Erythroblast (primary cell): ENCODE results near the gene GRXCR2.

Experiments used
- GATA1 ChIP-seq: IDR thresholded peaks from 2 replicates; pipeline ENCODE4 v1.6.1; 2011; ENCODE audit warnings: low read depth, mild to moderate bottlenecking, control low read depth, low read length, moderate library complexity
- POLR2A ChIP-seq: IDR thresholded peaks from 2 replicates; pipeline ENCODE4 v1.6.1; 2011; ENCODE audit warnings: mild to moderate bottlenecking, low read length

DNA sequence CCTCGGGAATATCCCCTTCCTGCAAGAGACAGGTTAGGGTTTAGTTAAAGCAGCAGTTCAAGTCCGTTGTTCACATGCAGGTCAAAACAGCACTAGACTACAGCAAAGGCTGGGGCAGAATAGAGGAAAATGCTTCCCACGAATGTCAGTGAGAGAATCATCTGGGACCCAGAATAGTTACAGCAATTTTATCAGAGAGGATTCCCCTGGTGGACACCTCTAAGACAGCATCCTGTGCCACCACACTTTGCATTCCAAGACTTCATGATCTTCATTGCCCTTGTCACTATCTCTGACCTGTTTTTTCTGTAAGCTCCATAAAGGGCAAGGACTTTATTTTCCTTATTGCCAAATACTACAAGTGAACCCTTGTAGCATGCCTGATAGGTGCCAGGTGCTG, 12.9 kb downstream of the GRXCR2 start:
- no peak for TF ChIP-seq POLR2A
- TF ChIP-seq GATA1: no peak
